Activated naive CD4-positive, alpha-beta T cell treated with anti-CD3 and anti-CD28 coated beads for 36 hours (primary cell): ENCODE data around the gene RNF223. TPM values are rescaled to one million over a fixed set of nuclear protein-coding genes. Genes with fewer than 3 reads are reported as not detected.
"Not testable (repeated sequence)": the region's sequence is repeated elsewhere in the genome, so short reads cannot be mapped to it uniquely, and the experiment has no call there.

Source experiments
- CTCF ChIA-PET: fragments of 350-600 bp; sonication (Branson Sonifier 250); formaldehyde crosslinking; loops from one replicate; lab custom pipeline; 2021; ENCODE audit warnings: antibody characterized with exemption; lab: Charles Lee
- DNase-seq: peaks from one replicate; pipeline ENCODE4 v3.0.0-alpha.2; 2020
- H3K27ac Mint-ChIP-seq: one replicate; pipeline ENCODE4 v1.8.0; 2021; ENCODE audit warnings: mild to moderate bottlenecking, mixed read lengths
- H3K27me3 Mint-ChIP-seq: one replicate; pipeline ENCODE4 v1.8.0; 2021; ENCODE audit warnings: low read depth, mixed read lengths
- H3K36me3 Mint-ChIP-seq: one replicate; pipeline ENCODE4 v1.8.0; 2021; ENCODE audit warnings: low read depth, mixed read lengths
- H3K4me1 Mint-ChIP-seq: one replicate; pipeline ENCODE4 v1.8.0; 2021; ENCODE audit warnings: low read depth, mixed read lengths
- H3K4me3 Mint-ChIP-seq: one replicate; pipeline ENCODE4 v1.8.0; 2021; ENCODE audit warnings: mild to moderate bottlenecking, moderate library complexity, mixed read lengths
- H3K9me3 Mint-ChIP-seq: one replicate; pipeline ENCODE4 v1.8.0; 2021; ENCODE audit warnings: mixed read lengths
- intact Hi-C: fragments of 100-400 bp; cut with micrococcal nuclease; formaldehyde crosslinking; loops from one replicate; pipeline ENCODE4 v1.15.1; 2023
- total RNA-seq, 2 experiments: library from RNA; stranded (reverse); gene quantifications; one replicate each; pipeline ENCODE4 v1.2.3, GENCODE V29; 2021

Gene RNF223
- total RNA-seq, 2 experiments from 2014 or later: not detected

- Mint-ChIP-seq H3K4me1 (peaks cover 17% of the 10 kb centered on the region), H3K9me3 (peaks cover 4% of the 10 kb centered on the region), H3K27me3 (no peaks in the 10 kb centered on the region), H3K4me3 (peak overlapping the region; percentile 39), H3K27ac (no peak overlapping the region), H3K36me3 (peaks cover 18% of the 10 kb centered on the region)
- CTCF ChIA-PET: interaction anchor here (1.2 kb wide), 2 partner anchors 133 to 170 kb away, joined by 5 to 8 read pairs; no protein-coding TSS in a partner anchor
- intact Hi-C loops: loop anchor here (1.0 to 2.0 kb wide), 10 partner anchors 53 to 258 kb away; partner anchors contain the start of genes AURKAIP1, B3GALT6, NOC2L and PUSL1
- peak; percentile 57 for DNase-seq
These were observed 42.8 kb upstream of the RNF223 start for GRCh38 chr1:1116701-1117468.

- intact Hi-C loops: loop anchor here (1.0 to 2.0 kb wide), 10 partner anchors 52 to 259 kb away; partner anchors contain the start of genes AURKAIP1, B3GALT6, NOC2L and PUSL1
- peak; percentile 99 for DNase-seq
- H3K27me3 Mint-ChIP-seq: no peaks in the 10 kb centered on the region
- CTCF ChIA-PET: interaction anchor here (1.2 kb wide), 2 partner anchors 132 to 171 kb away, joined by 5 to 8 read pairs; no protein-coding TSS in a partner anchor
- H3K36me3 Mint-ChIP-seq: peaks cover 21% of the 10 kb centered on the region
- H3K4me3 Mint-ChIP-seq: peak within 1 kb of the TSS; percentile 82
- H3K4me1 Mint-ChIP-seq: peaks cover 17% of the 10 kb centered on the region
- peak within 1 kb of the TSS; percentile 65 for H3K27ac Mint-ChIP-seq
- peaks cover 4% of the 10 kb centered on the region for H3K9me3 Mint-ChIP-seq
These were observed 41.9 kb upstream of the RNF223 start, which contains the start of gene C1orf159 for GRCh38 chr1:1115786-1116700. C1orf159 (minus strand) TSS chr1:1116089; CDS start chr1:1091543, 24,546 bp downstream.

- intact Hi-C loops: no loop called here
These were observed 41.2 kb upstream of the RNF223 start for GRCh38 chr1:1115136-1115785.

DNA sequence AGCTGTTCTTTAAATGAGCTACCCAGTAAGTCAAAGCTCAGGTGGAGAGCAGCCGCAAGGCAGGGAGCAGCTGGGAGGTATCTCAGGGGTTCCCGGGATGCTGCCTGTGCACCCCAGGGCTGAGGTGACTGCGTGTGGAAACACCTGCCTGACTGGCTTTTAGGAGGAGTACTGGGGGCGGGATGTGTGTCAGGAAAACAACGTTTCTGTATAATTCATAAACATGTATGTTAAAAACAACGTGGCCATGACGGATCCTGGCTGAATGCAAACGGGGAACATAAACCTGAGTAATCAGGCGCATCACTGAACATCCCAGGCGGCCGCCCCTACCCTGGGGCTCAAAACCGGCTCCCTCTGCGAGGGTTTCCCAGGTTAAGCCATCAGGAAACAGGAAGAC lies 40.3 kb upstream of the RNF223 start:
- Mint-ChIP-seq H3K4me3 (peak overlapping the region; percentile 81), H3K36me3 (peaks cover 21% of the 10 kb centered on the region), H3K27ac (no peak overlapping the region), H3K4me1 (peaks cover 19% of the 10 kb centered on the region), H3K9me3 (peaks cover 4% of the 10 kb centered on the region), H3K27me3 (no peaks in the 10 kb centered on the region)
- no peak for DNase-seq
- CTCF ChIA-PET: interaction anchor here (0.6 to 1.5 kb wide), 2 partner anchors 10 to 130 kb away, joined by 4 read pairs; no protein-coding TSS in a partner anchor
- intact Hi-C loops: no loop called here

More at GRCh38 chr1:1115136-1115785, 41.2 kb upstream of the RNF223 start:
- Mint-ChIP-seq H3K4me3 (peak overlapping the region; percentile 81), H3K36me3 (peaks cover 21% of the 10 kb centered on the region), H3K27me3 (no peaks in the 10 kb centered on the region), H3K27ac (peak overlapping the region; percentile 36), H3K4me1 (peaks cover 19% of the 10 kb centered on the region), H3K9me3 (peaks cover 4% of the 10 kb centered on the region)
- no peak for DNase-seq
- CTCF ChIA-PET: interaction anchor here (1.5 kb wide), 1 partner anchor 131 kb away, joined by 4 read pairs; no protein-coding TSS in a partner anchor

- peaks cover 6% of the 10 kb centered on the region for H3K9me3 Mint-ChIP-seq
- no peak for DNase-seq
- CTCF ChIA-PET: interaction anchor here (1.3 kb wide), 1 partner anchor 10 kb away, joined by 4 read pairs; no protein-coding TSS in a partner anchor
- intact Hi-C loops: no loop called here
- peaks cover 21% of the 10 kb centered on the region for H3K4me1 Mint-ChIP-seq
- H3K27ac Mint-ChIP-seq: no peak overlapping the region
- H3K4me3 Mint-ChIP-seq: no peak overlapping the region
- H3K36me3 Mint-ChIP-seq: peaks cover 21% of the 10 kb centered on the region
- no peaks in the 10 kb centered on the region for H3K27me3 Mint-ChIP-seq
These were observed 38.3 kb upstream of the RNF223 start for GRCh38 chr1:1112237-1112985.

- H3K27me3 Mint-ChIP-seq: no peaks in the 10 kb centered on the region
- intact Hi-C loops: no loop called here
- CTCF ChIA-PET: interaction anchor here (1.3 kb wide), 1 partner anchor 11 kb away, joined by 4 read pairs; no protein-coding TSS in a partner anchor
- peaks cover 21% of the 10 kb centered on the region for H3K4me1 Mint-ChIP-seq
- H3K9me3 Mint-ChIP-seq: peaks cover 6% of the 10 kb centered on the region
- H3K36me3 Mint-ChIP-seq: peaks cover 21% of the 10 kb centered on the region
- H3K27ac Mint-ChIP-seq: no peak overlapping the region
- no peak overlapping the region for H3K4me3 Mint-ChIP-seq
- DNase-seq: no peak
These were observed 37.6 kb upstream of the RNF223 start for GRCh38 chr1:1111516-1112236.

GRCh38 chr1:1110561-1110971 lies 36.5 kb upstream of the RNF223 start:
- H3K27ac Mint-ChIP-seq: no peak overlapping the region
- CTCF ChIA-PET: no interaction called here
- intact Hi-C loops: no loop called here
- H3K4me3 Mint-ChIP-seq: no peak overlapping the region
- H3K36me3 Mint-ChIP-seq: peaks cover 21% of the 10 kb centered on the region
- peaks cover 6% of the 10 kb centered on the region for H3K9me3 Mint-ChIP-seq
- no peak for DNase-seq
- peaks cover 21% of the 10 kb centered on the region for H3K4me1 Mint-ChIP-seq
- H3K27me3 Mint-ChIP-seq: no peaks in the 10 kb centered on the region

- intact Hi-C loops: no loop called here
- peaks cover 6% of the 10 kb centered on the region for H3K9me3 Mint-ChIP-seq
- no peak overlapping the region for H3K4me3 Mint-ChIP-seq
- H3K4me1 Mint-ChIP-seq: peaks cover 21% of the 10 kb centered on the region
- H3K27ac Mint-ChIP-seq: no peak overlapping the region
- peaks cover 21% of the 10 kb centered on the region for H3K36me3 Mint-ChIP-seq
- CTCF ChIA-PET: no interaction called here
- H3K27me3 Mint-ChIP-seq: no peaks in the 10 kb centered on the region
- DNase-seq: no peak
These were observed 35.6 kb upstream of the RNF223 start for GRCh38 chr1:1109743-1110142.

- DNase-seq: no peak
- no peak overlapping the region for H3K4me3 Mint-ChIP-seq
- H3K9me3 Mint-ChIP-seq: peaks cover 2% of the 10 kb centered on the region
- CTCF ChIA-PET: interaction anchor here (1.2 kb wide), 1 partner anchor 14 kb away, joined by 3 read pairs; no protein-coding TSS in a partner anchor
- H3K4me1 Mint-ChIP-seq: peaks cover 33% of the 10 kb centered on the region
- peaks cover 6% of the 10 kb centered on the region for H3K36me3 Mint-ChIP-seq
- intact Hi-C loops: no loop called here
- H3K27ac Mint-ChIP-seq: no peak overlapping the region
- H3K27me3 Mint-ChIP-seq: no peaks in the 10 kb centered on the region
These were observed 32.6 kb upstream of the RNF223 start for GRCh38 chr1:1106510-1107221.

- Mint-ChIP-seq H3K9me3 (peaks cover 19% of the 10 kb centered on the region), H3K4me1 (peaks cover 45% of the 10 kb centered on the region), H3K27ac (peak overlapping the region; percentile 65), H3K36me3 (peaks cover 16% of the 10 kb centered on the region)
- peak; percentile 58 for DNase-seq
- CTCF ChIA-PET: interaction anchor here (1.4 kb wide), 1 partner anchor 19 kb away, joined by 3 read pairs; no protein-coding TSS in a partner anchor
- H3K27me3 Mint-ChIP-seq, intact Hi-C loops, H3K4me3 Mint-ChIP-seq: not testable (repeated sequence)
These were observed 30.0 kb upstream of the RNF223 start for GRCh38 chr1:1104152-1104551.
